ENCODE measurements around the gene RPP25L. TPM values are rescaled to one million over a fixed set of nuclear protein-coding genes. Genes with fewer than 3 reads are reported as not detected.

RPP25L gene
- total RNA-seq, 1 donor from 2014 or later, result 26.3 TPM

- peak; percentile 97 for ATAC-seq
Observed at GRCh38 chr9:34637356-34638137, 25.6 kb upstream of the RPP25L start, which contains the start of gene SIGMAR1. TSS of gene SIGMAR1 (minus strand) at chr9:34637787. CDS start at chr9:34637697, 90 bp downstream.

DNA sequence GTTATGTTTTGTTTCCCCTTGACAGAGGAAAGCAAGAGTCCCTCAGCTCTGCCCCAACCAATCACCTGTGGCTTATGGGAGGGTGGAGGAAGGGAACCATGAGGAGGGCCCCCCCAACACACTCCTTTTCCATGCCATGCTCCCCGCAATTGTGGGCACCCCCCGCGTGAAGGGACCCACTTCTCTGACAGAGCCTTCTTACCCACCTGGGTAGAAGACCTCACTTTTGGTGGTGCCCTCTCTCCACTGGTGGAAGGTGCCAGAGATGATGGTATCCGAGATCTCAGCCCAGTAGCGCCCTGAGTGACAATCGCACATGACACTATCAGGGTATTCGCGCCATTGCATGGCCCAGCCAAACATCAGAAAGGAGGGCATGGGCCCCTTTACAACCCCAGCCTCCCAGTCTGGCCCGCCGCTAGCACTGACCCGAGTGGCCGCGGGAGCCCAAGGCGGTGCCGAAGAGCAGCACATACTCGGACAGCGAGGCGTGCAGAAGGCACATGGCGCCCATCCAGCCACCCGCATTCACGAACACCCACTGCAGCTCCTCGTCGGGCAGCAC lies 25.0 kb upstream of the RPP25L start:
- peak; percentile 31 for ATAC-seq

DNA sequence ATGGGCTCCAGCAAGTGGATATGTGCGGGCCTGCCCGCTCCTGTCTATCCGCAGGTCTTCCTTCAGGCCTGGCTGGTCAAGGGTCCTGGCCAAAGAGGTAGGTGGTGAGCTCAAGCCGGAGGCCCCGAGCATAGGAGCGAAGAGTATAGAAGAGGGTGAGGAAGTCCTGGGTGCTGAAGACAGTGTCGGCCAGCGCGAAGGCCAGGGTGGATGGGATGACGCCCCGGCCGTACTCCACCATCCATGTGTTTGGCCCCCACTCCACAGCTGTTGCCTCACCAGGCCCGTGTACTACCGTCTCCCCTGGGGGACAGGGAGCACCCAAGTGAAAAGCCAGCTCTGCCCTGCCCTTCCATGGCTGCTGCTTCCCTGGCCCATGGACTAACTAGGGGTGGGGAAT lies 23.7 kb upstream of the RPP25L start:
- ATAC-seq, result no peak

- no peak for ATAC-seq
Observed at GRCh38 chr9:34634551-34635248, 22.8 kb upstream of the RPP25L start.

DNA sequence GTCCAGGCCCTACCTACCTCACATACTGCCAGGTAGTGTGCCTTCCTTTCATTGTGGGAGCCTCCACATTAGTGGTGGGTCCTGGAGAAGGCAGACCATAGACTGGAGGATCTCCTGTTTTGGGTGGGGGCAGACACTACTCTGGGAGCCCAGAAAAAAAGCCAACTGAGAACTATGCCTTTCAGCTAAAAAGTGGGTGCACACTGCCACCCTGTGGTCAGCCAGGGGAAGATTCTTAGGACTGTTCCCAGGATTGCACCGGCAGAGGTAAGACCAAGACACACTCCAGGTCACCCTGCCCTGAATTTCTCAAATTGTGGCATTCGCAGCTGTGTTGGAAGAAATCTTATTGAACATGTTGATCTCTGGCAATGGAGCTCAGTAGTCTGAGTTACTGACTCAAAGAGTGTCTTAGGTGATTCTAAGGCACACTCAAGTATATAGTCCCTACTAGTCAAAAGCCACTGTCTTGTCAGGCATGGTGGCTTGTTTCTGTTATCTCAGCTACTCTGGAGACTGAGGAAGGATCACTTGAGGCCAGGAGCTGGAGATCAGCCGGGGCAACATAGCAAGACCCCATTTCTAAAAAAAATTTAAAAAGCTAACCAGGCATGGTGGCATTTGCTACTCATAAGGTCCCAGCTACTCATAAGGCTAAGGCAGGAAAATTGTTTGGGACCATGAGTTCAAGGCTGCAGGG lies 22.1 kb upstream of the RPP25L start:
- ATAC-seq, result peak; percentile 43

DNA sequence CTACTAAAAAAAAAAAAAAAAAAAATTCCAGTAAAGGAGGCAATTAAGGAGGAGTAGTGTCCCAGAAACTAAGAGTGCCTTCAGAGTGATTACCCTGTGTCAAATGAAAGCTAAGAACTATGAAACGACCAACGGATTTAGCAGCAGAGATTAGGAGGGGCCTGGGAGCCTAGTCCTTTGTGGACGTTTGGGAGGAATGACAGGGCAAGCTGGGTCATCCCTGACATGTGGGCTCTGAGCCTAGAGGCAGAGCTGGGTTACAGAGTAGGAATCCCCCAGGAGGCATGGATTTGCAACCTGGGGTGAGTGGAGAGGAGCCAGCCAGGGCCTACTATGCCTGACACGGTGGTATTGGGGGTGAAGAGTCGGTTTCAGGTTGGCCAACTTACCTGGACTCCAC lies 21.3 kb upstream of the RPP25L start:
- no peak for ATAC-seq

DNA sequence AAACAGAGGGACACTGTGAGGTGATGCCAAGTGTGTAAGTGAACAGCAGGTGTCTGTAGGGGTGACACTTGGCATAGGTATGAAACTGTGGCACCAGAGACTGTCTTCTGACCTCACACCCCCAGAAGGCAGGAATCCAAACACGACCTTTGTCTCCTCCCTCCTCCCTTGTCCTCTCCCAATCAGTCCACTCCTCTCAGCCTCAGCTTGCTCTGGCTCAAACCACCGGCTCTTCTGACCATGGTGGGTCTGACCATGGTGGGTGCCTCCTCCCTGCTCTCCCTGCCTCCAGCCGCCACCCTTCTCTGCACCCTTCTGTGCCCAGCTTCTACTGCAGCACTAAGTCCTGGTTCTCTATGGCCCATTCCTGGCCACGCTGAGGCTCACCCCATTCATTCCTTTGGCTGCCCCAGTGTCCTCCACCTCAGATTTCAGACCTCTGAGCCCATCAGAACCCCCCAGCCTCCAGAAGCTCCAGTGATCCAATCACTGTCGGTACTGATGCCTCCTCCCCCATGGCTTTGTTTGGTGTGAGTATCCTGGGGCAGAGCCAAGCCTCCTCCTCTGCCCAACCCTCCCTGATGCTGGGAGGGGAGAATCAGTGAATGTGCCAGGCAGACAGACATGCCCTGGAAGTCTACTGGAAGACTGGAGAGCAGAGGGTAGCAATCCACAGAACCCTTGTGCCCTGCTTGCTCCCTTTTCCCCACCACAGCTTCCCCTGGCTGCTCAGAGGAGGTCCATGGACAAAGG lies 18.7 kb upstream of the RPP25L start:
- ATAC-seq, result peak; percentile 42

GRCh38 chr9:34629491-34629808 lies 17.6 kb upstream of the RPP25L start:
- no peak for ATAC-seq

GRCh38 chr9:34628656-34629490 lies 17.0 kb upstream of the RPP25L start, which contains the start of gene ARID3C:
TSS of gene ARID3C (minus strand) at chr9:34629066. CDS start at chr9:34628014, 1,052 bp downstream.
- ATAC-seq, result peak; percentile 66

- ATAC-seq, result no peak
Observed at GRCh38 chr9:34627716-34628655, 16.1 kb upstream of the RPP25L start.

- no peak for ATAC-seq
Observed at GRCh38 chr9:34625186-34625486, 13.2 kb upstream of the RPP25L start.

GRCh38 chr9:34624475-34625185 lies 12.7 kb upstream of the RPP25L start:
- no peak for ATAC-seq

DNA sequence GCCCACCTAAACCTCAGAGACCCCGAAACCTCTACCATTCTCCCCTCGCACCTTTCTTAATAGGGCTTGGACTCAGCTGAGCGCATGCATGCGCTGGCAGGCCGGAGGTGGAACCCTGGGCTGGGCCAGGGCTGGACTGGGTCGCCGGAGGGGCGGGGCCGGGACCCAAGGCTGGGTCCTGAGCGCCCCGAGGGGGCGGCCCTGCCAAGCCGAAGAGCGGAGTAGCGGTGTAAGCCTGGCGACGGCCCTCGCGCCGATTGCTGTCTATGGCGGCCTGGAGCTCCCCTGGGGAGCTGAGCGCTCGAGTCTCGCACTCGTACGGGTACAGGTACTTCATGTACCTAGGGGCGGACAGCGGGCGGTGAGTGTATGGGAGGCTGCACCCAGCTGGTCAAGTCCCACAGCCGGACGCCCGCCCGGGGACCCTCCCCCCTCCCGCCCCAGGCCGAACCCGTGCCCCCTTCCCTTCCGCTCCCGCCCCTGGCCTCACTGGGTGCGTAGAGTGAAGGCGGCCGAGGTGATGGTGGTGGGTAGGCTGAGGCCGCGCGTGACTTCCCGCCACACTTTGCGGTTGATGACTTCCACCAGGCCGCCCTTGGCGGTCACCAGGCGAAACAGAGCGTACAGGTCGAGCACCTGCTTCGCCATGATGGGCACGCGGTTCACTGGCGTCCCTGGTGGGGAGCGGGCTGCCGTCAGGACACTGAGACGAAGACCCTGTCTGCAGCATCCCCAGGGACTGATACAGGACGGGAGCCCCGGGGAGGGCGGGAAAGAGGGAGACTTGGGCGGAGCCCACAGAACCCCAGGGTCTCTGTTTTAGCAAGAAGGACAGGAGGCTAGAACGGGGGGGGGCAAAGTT lies 11.7 kb upstream of the RPP25L start:
- no peak for ATAC-seq

- peak; percentile 95 for ATAC-seq
Observed at GRCh38 chr9:34620061-34620994, 8.4 kb upstream of the RPP25L start, which contains the start of gene DCTN3. TSS of gene DCTN3 (minus strand) at chr9:34620495. CDS start at chr9:34620464, 31 bp downstream.

DNA sequence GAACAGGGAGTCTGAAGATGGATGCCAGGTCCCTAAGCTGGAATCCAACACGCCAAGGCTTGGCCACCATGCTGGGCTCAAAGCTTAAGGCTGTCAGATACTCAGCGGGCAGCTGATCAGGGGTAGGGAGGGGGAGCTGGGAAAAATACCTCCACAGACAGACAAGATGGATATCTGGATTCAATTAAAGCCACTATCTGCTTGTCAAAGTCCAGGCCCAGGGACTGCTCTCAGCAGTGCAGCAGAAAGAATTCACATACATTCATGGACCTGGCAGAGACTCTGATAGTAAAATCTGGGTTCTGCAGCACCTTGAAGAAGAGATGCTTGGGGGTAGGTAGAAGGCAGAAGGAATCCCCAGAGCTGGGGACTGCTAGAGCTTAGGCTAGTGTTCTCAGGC lies 3.2 kb upstream of the RPP25L start:
- ATAC-seq, result no peak

DNA sequence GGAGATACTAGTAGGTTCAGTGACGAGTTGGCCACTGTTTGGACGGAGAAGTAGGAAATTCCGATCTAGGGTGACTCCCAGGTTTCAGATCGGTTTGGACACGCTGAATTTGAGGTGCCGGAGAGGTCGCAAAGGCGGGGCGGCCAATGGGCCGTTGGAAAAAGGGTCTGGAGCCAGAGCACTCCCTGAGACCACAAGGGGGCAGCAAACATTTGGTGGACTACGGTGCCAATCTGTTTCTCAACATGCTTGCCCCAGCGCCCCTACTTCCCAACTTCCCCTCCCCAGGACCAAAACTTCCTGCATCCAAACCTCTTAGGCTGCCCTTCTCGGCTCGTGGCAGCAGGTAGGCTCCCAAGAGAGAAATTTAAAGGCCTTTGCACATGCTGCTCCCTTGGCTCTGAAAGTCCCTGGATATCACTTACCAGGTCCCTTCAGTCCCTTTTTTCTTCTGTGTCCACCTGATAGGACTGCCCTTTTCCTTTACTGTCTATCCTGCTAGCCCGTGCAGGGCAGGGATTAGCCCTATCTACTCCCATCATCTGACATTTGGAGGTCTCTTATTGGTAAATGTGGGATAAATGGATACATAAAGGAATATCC lies 992 bp upstream of the RPP25L start:
- peak; percentile 63 for ATAC-seq

- ATAC-seq, result peak; percentile 39
Observed at GRCh38 chr9:34611251-34611810, 566 bp downstream of the RPP25L start.

Measured in esophagus mucosa (tissue), 1 donor.